RCC 7860 (cell line): ENCODE data around the gene SNX19.
A peak's percentile ranks its signal among the peaks of the same experiment; 100 is the strongest.

Experiments used
- DNase-seq: peaks from one replicate; pipeline ENCODE4 v3.0.0-alpha.2; 2015; ENCODE audit warnings: low spot score
- FAIRE-seq: peaks from 2 replicates; lab custom pipeline; 2012; peaks lifted over from hg19 to GRCh38; lab: Jason Lieb, UNC

Gene SNX19

DNA sequence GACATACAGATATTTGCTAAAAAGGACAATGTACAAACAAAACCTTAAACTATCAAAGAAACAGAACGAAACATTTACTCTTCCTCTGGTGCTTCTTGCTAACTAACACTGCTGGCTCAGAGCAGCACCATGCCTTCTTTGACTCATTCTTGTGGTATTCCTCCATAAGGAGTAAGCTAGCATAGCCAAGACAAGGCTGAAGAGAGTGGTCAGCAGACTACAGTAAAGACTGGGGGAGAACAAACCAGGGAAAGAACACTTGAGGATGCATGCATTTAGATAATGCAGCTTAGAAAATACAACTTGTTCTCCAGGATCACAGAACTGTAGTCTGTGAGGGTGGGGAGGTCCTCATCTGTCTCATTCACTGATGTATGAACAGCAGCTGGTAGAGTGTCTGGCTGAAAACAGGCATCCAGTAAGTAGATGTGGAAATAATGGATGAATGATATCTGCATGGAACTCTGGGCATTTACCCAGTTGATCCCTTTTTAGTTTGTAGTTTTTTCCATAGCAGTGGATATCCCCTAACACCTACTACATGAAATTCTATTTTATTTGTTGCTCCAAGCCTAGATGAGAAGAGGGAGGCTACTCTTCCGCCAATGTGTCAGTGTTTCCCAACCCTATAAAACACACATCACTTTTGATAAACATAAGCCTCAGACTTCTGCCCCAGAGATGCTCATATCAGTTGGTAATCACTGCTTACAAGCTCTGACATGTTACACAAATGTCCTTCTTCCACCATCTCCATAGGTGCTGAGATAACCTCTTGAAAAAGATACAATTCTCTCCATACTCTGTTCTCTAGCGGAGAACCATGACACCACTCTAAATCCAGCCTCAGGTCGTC lies 7.3 kb downstream of the SNX19 start:
- peak; percentile 57 for FAIRE-seq

DNA sequence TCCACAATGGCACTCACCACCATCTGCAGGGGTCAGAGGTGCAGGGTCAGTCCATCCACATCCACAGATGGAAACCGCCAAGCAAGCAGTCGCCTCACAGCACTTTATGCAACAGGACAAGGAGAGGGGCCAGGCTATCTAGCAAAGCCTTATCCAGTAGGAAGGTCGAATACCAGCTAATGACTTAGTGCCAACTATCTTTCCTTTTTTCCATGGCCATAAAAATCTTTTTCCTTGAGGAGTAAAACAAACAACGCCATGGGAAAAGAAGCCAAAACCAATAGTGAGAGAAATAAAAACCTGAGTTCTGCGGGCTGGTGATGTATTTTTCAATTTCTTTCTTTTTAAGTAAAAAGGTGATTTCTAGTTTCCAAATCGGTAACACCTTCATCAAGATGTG lies 8.2 kb downstream of the SNX19 start:
- no peak for DNase-seq
- no peak for FAIRE-seq

More for the DNA sequence above, 7.3 kb downstream of the SNX19 start:
- DNase-seq: peak; percentile 30

DNA sequence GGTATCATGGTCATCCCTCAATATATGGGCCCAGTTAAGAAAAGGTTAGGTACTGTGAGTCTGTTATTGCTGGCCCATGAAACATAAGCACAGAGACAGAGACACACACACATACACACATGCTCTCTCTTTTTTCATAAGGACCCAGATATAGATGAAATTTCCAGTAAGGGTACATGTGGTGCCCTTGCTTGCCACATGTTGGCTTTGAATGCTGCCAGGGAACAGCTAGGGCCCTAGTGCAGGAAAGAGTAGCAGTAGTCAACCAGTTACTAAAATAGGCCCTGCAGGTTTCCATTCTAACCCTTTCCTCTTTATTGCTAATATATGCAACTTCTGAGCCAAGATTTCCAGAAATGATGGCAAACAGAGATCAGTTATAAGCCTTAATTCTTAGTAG lies 9.1 kb downstream of the SNX19 start:
- DNase-seq (no peak), FAIRE-seq (no peak)

DNA sequence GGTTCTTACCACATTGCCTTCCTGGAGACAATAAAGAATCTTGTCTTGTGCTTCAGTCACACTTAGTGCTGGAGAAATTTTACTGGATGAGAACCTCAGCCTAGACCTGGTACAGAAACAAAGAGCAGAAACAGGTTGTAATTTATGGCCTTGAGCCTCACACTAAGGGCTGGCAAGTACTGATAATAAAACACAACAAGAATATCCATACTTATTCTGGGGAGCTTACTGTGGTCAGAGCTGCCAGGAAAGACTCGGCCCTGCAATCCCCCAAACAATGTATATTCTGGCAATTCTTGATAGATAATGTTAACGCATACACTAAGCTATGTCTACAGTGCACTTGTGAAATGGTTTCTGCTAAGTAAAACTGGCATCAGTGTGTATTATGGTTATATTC lies 9.7 kb downstream of the SNX19 start:
- FAIRE-seq: no peak
- DNase-seq: no peak

DNA sequence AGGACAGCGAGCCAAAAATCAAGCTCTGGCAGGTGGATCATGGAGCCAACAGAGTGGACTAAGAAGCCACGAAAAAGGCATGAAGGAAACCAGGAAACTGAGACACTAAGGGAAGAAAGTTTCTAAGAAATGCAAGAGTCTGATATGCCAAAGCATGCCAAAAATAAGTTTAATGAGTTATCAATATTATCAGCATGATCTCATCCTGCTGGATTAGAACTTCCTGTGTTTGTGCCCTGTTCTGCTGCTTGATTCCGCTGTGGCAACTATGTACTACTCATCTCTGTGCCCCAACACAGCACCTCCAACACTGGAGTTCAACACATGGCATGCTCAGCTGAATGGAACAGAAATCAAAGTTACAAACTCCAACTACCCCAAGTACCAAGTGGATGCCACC lies 10.8 kb downstream of the SNX19 start:
- DNase-seq: no peak
- FAIRE-seq: no peak

DNA sequence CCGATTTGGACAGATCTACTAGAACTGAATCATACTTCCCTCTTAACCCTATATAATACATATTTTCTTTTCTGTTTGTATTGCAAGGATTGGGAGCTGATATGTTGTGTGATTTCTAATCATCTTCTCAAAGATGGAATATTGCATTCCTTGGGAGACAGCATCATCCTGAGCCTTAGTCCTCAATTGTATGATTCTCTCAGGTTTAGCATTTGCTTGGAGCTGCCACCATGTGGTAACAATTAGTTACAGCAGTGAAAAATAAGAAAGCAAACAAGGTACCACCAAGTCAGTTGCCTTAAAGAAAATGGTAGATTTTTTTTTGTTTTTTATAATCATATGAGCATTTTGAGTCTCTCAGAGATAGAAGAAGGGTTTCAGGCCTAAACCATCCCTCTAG lies 11.9 kb downstream of the SNX19 start:
- FAIRE-seq (no peak), DNase-seq (no peak)

DNA sequence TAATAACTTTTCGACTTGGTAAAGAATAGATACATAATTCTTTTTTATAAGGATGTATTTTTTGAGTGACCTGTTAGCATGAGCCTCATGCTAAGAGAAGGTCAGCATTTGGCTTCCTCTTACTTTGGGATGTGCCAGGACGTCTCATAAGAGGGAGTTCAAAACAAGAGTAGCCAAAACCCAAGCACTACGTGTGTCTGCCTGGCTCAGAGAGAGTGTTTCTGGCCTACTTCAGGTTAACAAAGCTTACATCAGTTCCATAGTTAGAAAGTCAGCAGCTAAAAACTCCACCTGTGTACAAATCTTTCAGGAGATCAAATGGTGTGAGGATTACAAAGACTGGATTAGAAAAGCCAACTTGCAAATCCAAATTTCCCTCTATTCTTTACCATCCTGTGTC lies 13.9 kb downstream of the SNX19 start:
- FAIRE-seq: no peak
- DNase-seq: no peak

DNA sequence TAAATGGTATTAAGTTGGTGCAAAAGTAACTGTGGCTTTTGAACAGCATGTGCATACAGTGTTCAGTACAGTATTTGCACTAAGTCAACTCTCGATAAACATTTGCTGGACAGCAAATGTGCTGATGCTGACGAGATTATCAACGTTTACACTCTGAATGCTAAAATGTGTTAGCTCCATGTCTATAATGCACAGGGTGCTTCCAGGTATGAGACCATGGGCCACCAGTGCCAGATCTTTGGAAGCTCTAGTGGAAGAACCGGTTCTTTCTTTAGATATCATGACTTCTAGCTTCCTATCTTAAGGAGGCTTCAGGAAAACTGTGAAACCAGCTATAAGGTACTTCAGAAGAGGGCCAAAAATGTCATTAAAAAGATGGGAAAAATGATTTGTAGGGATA lies 17.2 kb downstream of the SNX19 start:
- no peak for DNase-seq
- no peak for FAIRE-seq

DNA sequence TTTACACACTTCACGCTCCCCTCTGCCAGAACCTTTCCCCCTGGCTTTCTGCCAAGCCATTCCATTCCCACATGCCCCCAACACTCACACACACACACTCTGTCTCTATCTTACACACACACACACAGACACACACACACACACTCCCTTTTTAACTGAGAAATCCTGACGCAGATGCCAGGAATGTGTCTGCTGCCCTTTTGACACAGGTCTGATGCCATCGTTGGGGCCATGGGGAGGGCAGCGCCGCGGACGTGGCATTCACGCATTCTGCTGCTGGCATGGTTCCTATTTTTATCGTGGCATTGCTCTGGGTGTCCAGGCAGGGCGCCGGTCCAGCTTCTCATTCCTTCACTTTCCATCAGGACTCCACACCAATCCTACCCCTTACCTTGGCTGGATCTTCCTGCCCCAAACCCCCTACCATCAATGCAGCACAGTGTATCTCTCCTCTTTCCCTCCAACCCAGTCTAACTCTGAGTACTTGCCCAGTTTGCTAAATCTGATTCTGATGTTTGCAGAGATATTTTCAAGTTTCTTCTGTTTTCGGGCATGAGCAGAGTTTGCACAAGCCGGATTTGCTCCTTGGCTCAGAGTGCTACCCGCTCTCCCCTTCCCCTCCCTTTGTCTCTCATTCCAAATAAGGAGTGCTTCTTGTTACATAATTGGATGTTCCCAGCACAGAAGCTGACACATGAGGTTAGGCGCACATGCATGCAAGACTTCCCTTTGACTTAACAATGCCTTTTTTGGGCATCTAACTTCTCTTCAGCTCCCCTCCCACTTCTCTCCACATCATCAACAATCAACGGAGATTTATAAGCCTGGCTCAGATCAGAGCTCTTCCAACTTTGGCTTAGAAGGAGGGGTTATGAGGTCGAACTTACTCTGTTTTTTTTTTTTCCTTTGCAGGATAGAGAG lies 18.8 kb downstream of the SNX19 start:
- FAIRE-seq (peak; percentile 75), DNase-seq (peak; percentile 92)

DNA sequence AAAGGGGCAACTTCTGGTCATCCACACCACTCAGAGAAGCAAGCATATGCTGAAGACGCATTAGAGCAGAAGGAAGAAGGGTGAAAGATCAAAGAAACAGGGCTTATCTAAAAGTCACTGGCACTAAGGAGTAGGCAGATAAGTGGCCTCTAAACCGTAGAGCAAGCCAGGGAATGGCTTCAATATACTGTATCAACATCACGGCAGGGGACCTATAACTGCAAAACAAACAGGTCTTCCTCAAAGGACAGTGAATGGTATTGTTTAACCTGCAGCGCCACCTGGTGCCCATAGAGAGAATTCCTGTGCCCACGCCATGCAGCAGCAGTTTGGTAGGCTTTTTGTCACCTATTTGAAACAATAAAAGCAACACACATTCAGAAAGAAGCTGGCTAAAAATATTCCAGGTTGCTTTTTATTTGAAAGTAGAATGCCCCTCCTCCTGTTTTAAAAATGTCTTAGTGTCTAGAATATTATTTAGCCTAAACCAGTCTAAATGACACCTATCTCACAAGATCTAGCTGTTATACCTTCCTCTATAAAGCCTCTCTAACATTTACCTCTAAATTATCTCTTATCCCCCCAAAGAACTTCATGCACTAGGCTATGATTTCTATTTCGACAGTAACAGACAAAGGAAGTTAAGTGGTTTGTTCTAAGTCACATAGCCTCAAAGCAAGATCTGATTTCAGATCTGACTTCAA lies 21.8 kb downstream of the SNX19 start:
- DNase-seq (peak; percentile 35), FAIRE-seq (no peak)

DNA sequence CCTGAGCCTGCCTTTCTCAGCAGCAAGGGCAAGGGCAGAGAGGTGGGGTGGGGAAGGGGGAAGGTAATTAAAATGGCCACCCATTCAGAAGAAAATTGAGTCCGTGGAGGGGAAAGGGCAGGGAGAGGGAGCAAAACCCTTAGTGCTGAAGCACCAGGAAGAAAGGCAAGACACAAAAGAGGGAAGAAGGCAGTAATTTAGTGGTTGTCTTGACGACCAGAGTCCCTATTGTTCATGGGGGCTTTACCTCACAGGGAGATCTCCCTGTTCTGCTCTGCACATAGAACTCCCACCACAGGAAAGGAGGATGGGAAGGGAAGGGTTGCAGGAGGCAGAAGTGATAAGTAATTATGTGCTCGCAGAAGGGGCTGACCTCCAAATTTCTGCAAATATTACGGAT lies 23.4 kb downstream of the SNX19 start:
- no peak for FAIRE-seq
- no peak for DNase-seq

DNA sequence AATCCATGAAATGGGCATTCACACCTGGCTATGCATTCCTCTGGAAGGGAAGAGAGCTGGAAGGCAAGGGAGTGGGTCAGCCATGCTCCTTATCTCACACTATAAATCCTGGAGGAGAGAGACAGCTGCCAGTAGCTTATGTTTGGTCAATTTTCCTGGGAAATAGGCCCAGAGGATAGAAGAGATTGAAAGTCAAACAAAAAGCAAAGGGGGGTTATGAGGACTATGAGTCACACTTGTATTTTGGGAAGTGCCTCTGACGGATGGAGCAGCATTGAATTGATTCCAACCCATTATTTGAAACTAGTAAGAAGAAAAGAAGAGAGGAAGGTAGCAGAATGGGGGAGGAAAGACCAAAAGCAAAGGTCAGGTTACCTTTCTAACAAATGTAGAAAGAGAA lies 25.0 kb downstream of the SNX19 start:
- FAIRE-seq: no peak
- no peak for DNase-seq

DNA sequence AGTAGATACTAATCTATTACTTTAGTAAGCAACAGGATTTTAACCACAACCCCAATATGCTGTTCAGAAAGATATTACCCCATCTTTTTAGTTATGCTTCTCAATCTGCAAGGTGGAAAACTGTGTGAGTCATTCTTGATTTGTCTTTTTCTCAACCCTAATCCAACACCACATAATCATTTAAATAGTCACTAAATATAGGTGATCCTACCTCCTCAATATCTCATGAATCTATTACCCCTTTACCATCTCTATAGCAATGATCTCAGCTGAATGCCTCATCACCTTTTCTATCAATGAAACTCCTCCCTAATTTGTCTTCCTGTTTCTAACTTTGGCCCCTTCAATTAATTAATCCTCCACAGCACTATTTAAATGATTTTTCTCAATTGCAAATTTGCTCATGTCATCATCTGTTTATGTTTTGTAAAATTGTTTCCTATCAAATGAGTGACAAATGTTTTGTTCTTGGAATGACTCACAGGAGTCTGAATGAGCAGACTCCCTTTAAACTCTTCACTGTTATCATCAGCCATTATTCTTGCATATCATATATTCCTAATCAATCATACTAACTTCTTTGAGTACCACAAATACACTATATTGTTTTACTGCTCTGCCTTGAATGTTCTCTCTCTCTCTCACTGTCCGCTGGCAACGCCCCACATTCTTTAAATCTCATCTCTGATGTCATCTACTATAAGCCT lies 26.1 kb downstream of the SNX19 start:
- no peak for FAIRE-seq

DNA sequence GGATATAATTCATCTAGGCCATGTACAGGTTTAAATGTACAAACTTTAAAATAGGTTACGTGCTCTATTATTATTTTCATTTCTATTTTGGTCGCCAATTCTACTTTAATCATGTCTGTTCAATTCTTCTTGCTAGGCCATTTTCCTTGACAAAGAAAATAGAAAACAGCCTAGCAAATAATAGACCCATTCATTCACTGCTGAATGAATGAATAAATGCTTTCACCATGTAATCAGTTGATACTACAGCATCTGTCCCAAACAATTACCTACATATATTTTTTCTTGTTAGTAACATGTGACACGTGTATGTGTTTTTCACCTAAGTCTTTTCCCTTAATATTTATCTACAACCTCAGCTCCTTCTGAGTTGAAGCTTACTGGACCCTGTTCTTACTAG lies 27.5 kb downstream of the SNX19 start:
- no peak for FAIRE-seq

More for the DNA sequence above, 26.1 kb downstream of the SNX19 start:
- no peak for DNase-seq

DNA sequence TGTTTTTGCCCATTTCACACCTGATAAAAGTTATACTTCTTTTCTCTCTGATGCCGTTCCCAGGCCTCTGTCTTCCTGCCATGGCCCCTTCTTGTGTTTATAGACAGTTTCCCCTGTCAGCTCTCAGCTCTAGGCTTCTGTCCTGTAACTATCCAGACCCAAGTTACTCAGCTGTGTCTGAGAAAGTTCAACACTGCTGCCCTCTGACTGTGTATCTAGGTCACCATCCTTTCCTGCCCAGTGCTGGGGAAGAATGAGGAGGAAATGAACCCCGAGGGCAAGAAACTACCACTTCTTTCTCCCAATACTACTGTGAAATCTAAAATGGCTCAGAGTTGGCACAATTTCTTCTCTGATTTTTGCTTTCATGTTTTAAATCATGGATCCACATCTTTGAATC lies 29.6 kb downstream of the SNX19 start:
- DNase-seq: no peak
- no peak for FAIRE-seq

More for the DNA sequence above, 27.5 kb downstream of the SNX19 start:
- DNase-seq: no peak

DNA sequence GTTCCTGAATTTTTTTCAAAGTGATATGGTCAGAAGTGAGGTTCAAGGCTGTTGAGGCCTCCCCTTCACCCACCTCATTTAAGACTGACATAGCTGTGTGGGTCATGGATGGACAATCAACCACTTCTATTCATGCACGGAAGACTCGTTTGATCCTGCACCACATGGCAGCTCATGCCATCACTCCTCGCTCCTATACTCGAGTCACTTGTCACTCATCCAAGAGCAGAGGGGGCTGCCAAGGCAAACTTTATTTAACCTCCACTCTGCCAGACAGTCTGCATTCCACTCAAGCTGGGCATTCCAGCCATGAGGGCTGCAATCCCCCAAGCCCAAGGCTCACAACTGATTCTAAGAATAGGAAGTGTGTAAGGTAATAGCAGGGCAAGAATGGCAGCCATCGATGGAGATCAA lies 34.1 kb downstream of the SNX19 start:
- no peak for FAIRE-seq
- peak; percentile 30 for DNase-seq

DNA sequence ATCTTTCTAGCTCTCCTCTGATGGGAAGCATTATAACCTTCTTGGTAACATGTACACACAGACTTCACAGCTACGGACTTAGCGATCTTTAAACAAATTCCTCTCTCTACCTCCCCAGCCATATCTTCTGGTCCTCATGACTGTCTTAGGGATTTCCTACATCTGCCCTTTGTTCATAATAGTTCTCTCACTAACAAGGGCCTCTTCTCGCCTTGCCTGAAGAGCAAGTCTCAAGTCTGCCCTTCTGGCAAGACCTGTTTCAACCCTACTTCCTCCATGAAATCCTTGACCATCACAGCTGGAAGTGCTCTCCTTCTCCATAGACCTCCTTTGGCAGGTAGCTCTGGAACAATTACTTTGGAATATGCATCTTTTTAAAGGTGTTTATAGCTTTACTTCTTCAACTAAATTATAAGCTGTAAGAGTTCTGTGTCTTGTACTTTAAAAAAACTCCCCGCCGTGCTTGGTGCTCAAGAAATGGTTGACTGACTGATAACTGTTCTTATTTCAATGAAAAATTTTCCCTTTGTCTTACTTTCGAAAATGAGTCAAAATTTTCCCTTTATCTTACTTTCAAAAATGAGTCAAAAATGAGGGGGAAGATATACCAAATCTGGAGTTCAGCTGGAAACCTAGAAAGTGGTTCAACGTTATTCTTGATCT lies 34.7 kb downstream of the SNX19 start:
- FAIRE-seq: no peak

DNA sequence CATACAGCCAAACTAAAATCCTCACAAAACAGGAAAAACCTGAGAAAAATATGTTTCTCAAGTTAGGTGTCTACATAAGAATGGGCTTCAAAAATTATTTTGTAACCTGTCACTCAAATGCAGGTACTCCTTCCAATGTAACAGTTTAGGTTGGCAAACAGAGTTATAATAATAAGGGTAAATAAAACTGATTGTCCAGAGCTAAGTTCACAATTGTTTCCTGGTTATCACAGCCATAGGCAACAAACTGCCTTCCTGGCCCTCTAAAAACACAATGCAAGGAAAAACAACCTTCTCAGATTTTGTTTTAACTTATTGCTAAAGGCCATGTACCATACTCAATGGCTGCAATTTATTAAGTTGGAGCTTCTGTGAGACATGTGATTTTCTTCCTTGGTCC lies 36.4 kb downstream of the SNX19 start:
- DNase-seq: no peak
- FAIRE-seq: no peak

More for the DNA sequence above, 34.7 kb downstream of the SNX19 start:
- no peak for DNase-seq

DNA sequence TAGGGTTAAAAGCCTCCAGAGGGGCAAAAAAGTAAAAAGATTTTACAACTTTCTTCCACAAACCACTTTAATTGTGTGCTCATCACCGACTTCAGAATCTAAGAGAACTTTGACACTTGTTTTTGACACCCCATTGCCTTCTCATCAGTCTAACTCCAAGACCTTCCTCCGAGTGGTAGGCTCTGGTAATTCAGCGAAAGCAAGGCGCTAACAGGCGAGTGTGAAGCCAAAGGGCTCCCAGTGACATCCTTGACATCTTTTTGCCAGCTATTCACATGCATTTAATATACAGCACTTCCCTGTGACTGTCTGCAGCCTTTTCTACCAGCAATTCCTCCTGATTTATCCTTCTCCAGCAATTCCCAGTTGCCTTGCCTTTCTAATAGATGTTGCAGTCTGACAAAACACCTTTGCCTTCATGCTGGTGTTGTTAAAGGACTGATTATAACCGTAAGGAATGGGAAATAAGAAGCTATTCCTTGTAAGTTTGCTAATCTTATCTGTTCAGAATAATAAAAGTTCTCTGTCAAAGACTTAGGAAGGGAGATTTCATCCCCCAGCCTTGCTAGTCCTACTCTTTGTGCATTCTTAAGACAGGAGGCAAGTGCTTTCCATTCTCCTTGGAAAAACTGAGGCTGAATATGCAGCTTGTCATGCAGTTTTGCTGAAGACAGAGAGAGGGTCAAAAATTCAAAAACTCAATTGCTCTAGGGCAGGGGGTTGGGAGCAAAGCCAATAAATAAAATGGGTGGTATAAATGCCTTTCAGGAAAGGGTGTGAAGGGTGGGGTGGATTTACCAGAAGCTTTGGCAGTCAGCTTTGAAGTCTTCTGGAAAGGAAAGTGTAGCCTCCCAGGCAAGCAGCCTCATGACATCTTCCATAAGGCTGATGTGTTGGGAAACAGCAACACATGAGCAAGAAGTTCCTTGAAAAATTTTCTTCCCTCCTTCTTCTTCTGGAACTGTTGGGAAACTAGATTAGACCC lies 39.1 kb downstream of the SNX19 start:
- FAIRE-seq (no peak), DNase-seq (no peak)
